NCI-H1436 treated with DMSO at 0.1 percent for 48 hours (cell line): ENCODE results near the gene ASTN2.

Experiments used
- DNase-seq: peaks from one replicate; lab custom pipeline; 2025; lab: John Stamatoyannopoulos, UW

The ASTN2 gene

DNA sequence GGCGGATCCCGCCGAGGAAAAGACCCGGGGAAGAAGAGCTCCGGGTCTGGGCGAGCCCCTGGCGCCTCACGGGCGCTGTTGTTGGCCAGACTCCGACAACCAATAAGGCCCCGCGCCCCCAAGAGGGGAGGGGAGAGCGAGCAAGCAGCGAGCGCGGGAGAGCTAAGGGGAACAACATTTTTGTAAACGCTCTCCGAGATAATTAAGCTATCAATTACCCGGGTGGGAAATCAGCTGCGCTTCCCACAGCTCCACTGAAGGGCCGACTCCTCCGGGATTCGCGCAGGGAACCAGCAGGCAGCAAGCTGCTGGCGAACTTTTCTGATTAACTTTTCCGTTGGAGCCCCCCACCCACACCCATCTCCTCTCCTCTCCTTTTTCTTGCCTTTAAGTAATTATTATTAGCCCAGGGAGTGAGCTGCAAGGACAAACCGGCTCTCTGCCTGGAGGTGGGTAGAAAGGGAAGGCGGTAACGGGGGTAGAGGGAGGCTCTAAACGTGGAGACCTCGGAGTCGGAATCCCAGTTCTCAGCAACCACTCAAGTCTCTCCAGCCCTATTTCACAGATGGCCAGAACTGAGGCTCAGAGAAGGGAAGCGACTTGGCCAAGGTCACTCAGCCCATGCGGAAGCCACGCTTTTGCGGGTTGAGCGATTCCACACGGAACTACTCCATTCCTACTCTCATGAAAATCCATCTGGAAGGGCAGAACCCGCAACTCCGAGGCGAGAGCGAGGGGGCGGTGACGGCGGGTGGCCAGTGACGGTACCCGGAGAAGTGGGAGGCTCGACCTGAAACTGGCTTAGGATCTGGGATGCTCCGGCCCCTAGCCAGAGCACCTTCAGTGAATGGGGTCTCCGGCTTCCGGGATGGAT, 1.3 kb downstream of the ASTN2 start:
- DNase-seq: no peak

DNA sequence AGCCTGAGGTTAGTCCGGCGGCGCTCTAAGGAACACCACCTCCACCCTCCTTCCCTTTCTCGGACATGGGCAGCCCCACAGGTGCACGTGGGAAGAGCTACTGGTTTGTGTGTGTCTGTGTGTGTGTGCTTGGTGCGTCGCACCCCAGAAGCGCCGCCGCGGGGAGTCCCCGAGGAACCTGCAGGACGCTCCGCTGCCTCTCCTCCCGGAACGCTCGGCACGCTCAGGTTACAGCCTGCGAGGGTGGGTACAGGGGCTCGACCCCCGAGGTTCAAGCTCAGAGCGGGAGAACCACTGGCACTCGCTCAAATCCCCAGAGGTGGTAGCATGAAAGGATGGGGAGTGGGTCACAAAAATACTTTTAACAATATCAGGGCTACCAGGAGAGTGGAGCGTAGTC, 2.0 kb downstream of the ASTN2 start:
- DNase-seq: no peak

DNA sequence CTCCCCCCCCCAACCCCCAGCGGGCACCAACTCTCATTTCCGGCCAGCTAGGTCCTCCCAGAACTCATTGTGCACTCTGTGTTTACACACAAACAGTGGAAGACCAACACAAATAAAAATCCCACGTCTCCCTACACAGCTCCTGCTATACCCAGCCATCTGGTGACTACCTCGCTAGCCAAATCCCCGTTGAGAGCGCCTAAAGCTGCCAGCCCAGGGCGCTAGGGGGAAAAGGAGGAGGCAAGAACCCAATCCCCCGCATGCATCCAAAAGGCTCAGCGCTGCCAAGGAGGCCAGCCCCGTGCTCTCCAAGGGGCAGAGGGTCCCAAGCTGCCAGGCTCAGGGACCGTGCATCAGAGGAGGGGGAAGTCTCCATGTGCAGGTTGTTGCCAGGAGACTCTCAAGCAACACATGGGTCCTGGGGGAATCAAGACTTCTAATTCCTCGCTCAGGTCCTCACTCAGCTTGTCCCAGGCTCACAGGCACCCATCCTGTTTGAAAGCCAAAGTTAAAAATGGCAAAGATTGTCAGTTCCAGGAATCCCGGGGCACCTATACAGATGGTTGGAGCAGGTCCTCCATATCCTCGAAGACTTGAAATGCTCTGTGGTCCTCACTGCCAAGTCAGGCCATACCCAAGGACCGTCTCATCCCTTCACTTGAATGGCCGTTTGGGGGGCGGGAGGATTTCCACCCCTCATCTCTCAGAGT, 2.7 kb downstream of the ASTN2 start:
- DNase-seq: no peak

DNA sequence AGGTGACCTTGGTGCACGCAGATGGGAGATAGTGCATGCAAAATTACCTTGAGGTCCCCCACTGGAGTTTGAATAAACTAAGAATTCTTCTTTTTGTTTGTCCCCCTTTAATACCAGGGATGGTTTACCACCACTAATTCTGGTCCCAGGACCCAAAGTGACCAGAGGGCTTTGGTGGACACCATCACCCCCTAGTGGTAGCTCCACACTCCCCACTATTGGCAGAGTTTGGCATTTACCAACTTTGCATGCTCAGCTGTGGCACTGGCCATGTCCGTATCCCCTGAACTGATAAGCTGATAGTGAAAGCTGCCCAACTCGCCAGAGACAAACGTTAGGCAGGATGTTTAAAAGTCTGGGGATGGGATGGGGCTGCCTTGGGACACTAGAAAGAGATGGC, 3.3 kb downstream of the ASTN2 start:
- no peak for DNase-seq

DNA sequence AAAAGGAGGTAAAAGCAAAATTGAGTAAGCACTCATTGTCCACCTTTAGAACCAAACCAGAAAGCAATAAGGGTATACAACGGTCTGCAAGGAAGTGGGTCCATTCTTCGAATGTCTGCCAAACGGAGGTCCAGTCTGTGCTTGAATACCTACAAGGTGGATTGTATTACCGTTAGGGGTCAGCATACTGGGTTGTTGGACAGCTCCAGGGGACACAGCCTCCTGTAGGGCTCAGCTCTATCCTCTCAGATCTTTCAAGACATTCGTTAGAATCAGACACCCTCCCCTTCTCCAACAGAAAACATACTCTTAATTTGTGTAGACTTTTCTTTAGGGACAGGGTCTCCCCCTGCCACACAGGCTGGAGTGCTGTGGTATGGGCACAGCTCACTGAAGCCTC, 5.5 kb downstream of the ASTN2 start:
- no peak for DNase-seq

DNA sequence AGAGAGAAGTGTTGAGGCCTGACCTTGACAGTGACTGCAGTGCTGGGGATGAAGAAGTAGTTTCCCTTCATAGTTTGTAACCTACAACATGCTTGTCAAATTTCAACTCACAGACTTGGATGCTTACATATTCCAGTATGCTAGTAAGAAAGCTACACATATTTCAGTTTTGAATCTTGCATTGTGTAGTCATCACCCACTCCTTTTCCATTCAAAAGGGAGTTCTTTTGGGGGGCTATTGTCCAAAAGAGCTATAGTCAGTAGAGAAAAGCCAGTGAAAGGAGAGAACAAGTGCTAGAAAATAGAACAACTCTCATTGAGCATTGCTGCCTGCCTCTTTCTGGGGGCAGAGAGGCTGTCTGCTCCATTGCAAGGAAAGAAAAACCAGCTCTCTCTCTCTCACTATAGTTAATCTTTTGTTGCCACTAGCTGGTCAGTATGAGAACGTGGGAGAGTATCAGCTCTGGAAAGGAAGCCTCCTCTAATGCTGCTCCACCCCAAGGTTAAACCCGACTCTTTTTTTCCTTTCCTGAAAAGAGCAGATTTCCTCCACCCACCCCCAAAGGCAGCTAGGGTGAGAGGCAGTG, 7.3 kb downstream of the ASTN2 start:
- DNase-seq: no peak

DNA sequence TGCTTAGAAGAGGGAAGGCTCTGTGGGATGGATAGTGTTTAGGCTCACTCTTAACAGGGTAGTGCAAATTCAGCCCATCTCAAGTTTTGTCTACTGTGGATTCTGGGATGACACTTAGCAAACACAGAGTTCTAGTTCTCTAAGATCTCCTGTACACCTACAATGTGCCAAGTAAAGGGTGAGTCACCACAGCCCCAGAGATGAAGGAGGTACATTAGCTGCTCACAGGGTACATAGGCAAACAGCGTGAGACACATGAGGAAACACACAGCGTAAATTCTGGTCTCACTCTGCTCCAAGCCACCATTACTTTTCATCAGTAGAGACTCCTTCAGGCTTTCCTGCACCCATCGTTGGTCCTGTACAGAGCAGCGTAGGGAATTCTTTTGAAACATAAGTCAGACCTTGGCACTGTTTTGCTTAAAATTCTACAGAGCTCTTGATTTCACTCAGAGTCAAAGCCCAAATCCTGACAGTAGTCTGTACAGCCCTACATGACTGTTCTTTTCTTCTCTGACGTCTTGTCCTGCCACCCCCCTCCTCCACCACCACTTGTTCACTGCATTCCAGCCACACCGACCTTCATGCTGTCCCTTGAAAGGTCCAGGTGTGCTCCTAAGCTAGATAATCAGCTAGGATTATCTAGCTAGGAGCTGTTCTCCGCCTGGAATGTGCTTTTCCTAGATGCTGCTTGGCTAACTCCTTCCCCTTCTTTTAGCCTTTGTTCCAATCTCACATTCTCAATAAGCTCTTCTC, 8.7 kb downstream of the ASTN2 start:
- DNase-seq: no peak

DNA sequence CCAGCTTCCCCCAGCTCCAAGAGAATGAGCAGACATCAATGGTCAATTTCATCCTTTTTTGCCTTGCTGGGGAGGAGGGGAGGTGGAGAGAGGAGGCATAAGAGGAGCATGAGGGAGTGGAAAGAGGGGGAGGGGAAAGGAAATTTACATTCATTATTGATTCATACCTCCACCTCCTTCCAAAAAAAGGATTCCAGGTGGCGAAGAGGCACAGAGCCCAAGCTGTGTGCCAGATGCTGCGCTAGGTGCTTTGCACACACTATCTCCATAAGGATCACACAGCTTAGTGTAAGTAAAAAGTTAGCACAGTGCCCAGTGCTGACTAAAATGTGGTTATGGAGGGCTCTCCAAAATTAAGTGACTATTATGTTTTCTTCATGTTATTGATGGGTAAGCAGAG, 11.0 kb downstream of the ASTN2 start:
- no peak for DNase-seq

DNA sequence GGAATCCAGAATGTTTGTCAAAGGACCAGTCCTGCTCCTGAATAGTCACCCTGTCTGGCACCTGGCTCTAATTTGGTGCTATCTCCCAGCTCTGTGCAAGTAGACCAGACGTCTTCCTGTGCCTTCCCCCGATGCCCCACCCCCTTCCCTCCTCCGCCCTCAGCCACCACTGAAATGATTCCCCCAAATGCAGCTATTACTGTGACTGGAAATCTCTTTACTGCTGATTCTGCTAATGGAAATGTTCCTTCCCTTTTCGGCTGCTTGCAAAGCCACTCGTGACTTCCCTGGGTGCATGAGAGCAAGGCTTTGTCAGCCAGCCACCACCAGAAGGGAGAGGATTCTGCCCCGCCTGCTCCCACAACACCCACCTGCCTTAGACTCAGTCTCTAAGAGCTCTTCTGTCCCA, 11.4 kb downstream of the ASTN2 start:
- no peak for DNase-seq

DNA sequence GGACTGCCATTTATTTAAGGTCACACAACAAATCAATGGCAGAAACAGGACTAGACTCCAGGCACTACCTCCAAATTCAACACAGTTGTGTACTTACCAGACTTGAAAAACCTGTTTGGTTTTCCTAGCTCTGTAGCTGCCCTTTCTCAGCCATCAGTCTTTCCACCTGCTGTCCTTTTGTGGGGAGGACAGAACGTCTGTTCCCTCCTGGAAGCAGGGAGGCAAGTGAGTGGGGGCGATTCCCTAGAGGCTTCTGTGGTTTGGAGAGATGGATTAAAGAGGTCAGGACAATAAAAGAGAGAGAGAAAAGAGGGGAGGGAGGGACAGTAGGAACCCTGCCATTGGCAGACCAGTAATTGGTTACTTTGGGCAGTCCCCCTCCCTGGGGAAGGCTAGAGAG, 14.7 kb downstream of the ASTN2 start:
- no peak for DNase-seq

DNA sequence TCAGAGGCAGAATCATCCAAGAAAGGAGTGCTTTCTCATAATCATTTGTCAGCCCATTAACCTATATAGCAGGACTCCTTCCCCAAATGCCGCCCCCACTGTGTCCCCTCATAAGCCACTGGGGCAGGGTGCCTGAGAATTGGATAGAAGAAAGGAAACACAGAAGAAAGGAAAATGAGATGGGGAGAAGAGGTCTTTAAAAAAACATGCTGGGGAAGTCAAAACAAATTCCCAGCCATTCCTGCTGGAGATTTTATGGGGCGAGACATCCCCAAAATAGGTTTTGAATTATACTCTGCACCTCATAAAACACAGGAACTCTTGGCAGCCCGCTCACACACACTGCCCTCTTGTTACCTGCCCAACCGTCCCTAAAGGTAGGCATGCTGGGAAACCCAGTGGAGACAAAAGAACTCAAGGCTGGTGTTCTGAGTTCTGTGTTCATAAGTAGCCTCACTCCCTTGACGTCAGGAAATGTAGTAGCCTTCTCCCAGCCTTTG, 19.7 kb downstream of the ASTN2 start:
- DNase-seq: no peak

DNA sequence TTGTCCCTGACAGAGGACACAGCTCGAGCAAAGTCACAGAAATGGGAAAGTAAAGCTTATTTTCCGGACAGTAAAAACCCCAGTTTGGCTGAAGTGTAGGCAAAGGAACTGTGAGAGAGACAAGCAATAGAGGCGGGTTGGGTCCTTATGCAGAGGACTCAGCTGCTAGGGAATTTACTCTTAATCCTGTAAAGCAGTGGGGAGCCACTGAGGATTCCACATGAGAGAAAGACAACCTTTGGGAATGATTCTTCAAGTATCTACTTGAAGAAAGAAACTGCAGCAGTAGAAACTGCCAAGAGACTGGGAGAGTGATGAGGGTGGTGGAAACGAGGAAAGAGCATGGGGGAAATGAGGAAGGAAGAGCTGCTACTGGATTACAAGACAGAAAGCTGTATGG, 20.2 kb downstream of the ASTN2 start:
- no peak for DNase-seq

DNA sequence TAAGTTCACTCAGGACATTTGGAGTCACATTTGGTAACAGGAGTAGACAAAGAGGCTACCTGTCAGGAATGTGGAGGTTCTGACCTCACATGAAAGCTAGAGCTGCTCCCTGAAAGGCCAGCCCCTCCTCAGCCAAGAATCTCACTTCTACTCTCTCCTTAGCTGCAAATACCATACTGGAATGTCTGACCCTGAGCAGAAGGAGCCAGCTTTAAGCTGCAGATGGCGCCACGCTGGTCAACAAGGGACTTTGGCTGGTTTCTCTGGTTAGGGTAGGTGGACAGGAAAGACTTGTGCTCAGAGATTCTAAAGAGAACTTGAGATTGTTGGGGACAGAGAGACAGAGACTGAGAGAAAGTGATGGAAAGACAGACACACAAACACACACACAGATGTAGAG, 21.9 kb downstream of the ASTN2 start:
- no peak for DNase-seq

DNA sequence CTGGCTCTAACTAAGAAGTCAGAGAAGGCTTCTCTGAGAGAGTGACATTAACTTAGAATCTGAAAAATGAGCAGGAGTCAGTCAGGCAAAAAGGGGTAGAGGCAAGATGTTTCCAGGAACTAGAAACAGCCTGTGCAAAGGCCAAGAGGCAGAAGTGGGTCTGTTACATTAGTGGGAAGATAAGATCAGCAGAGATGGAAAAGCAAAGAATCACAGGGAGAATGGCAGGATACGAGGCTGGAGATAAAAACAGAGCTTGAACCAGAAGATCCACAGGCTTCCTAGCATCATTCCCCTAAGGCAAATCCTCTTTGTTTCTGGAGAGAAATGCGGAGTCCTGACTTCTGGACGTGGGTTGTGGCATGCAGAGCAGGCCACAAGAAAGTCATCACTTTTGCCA, 27.4 kb downstream of the ASTN2 start:
- DNase-seq: no peak

DNA sequence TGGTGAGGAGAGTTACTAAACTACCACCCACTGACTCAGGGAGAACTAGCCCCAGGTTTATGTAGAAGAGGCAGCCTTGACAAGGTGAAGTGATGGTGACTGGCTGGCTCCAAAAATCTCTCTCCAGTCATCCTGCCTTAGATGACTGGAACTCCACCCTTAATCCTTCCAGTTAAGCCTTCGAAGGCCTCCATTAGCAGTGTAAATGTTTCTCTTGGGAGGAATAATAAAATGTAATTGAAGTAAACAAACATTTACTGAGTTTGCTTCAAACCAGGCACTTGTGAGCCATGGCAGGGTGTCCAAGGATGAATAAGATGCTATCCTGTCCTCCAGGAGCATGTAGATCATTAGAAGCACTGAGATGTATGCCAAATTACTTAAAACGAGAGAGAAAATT, 35.5 kb downstream of the ASTN2 start:
- no peak for DNase-seq

DNA sequence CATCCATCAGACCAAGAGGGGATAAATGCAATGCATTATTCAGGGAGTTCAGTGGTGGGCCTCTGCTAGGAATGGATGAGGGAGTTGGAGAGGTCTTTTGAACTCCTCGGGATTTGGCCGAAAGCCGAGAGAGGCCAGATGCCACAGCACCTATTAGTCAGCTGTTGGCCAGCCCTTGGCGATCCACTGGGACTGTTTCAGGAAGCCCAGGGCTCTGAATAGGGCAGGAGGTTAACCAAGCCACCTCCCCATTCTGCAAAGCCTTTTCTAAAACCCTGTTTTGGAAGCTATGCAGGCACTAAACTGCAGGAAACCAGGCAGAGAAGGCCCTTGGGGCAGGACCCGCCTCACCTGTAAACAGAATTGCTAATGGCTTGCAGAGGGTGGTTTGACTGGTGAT, 37.8 kb downstream of the ASTN2 start:
- DNase-seq: no peak

DNA sequence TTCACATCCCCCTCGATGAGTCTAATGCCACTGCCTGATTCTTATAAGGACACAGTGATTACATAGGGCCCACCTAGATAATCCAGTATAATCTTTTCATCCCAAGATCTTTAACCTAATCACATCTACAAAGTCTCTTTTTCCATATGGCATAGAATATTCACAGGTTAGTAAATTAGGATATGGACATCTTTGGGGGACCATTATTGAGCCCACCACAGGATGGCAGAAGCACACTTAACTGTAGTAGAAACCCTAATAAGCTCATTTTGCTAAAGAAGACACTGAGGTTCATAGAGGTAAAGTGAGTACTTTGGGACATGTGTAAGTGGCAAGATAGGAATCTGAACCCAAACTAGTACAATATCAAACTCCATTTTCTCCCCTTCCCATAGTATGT, 38.9 kb downstream of the ASTN2 start:
- no peak for DNase-seq

DNA sequence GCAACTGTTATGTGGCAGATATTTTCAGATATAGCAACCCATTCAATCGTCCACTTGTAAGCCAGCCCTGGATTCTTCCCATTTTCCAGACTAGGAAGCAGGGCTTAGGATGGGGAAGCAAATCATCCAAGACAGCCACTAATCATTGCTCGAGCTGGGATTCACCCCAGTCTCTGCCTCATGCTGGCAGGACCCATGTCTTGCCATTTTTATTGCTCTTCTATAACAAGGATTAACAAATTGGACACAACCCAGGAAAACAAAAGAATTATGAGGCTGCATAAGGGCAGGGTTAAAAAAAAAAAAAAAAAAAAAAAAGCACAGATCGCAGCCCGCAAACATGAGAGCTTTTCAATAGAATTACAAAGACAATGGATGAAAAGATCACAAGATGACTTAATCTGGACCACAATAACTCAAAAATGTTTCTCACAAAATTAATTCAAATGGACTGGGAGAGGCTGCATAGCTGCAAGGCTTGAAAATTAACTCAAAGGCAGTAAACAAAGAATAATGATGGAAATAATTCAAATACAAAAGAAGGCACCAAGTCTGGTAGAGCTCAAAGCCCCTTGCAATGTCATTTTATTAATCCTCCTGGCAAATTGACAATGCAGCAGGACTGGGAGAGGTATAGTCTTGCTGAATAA, 40.7 kb downstream of the ASTN2 start:
- no peak for DNase-seq

DNA sequence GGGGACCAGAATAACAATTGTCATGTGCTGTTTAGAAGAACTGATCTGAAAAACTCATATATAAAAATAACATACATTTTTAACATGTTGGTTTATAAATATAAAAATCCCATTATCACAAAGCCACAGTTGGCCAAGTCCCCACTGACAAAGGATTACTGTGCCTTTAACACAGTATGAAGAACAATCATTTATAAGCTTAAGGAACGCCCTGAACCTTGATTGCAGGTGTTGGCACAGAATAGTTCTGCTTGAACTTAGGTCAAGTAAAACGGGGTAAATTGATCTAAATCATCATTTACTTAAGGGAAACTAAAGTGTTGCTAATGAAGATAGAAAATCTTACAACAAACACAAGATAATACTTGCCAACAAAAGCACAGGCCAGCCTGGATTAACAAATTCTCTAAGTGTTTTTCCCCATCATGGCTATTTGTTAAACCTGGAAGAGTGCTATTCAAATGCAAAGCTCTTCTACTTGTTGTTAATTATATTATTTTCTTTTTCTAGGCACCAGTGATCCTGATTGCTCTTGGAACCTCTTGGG, 46.1 kb downstream of the ASTN2 start:
- DNase-seq: peak; percentile 22

DNA sequence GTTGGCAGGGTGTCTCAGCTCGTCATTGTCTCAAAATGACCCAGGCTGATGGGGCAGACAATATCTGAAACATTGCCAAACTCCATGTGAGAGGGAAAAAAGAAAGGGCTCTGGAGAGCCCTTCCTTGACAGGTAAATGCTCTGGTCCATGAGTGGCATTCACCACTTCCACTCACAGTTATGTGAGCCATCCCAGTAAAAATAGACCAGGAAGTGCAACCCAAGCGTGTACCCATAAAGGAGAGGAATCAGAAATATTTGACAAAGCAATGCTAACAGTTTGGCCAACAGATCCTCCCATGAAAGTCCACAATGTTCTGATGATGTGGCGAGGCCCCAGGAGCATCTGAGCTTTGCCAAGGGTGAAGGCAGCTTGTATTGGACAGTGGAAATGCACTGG, 49.4 kb downstream of the ASTN2 start:
- DNase-seq: no peak

DNA sequence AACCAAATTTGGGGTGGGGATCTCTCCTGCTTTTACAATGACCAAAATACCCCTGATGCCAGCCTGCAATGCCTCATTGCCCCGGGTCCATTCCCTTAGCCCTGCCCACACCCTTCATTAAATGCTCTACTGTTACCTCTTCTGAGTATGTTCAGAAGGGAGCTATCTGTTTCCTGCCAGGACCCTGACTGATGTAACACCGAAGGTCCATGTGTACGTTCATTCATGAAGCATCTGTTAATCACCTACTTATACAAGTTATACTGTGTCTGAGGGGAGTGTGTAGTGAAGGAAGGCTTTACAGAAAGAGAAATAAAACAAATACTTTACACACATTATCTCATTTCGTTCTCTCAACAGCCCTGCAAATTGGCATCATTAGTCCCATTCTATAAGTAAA, 51.9 kb downstream of the ASTN2 start:
- DNase-seq: no peak

DNA sequence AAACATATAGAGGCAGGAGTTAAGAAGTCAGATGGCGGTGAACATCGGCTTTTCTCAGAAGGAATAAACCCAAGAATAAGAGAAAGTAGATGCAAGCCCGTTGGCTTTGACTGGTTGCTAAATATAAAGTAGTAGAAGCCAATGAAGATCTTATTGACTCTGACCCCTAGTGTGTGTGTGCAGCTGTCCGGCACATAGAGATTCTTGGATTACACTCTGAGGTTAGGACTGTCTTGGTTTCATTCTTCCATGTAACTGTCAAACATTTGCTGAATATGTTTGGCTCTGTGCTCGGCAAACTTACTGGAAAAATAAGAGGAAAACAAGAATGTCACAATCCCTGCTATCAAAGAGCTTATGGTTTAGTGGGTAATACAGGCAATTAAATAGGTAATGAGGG, 54.9 kb downstream of the ASTN2 start:
- no peak for DNase-seq
